DOHH2 (cell line): ENCODE data around the gene ACSF3.

Experiments used
- EZH2phosphoT487 ChIP-seq: fragments of 200-600 bp; sonication (generic); IDR thresholded peaks from 2 replicates; pipeline ENCODE4 v1.6.1; 2017; ENCODE audit warnings: borderline replicate concordance, mild to moderate bottlenecking, antibody characterized with exemption, low read length, moderate library complexity, mixed read lengths
- TF ChIP-seq, protein P1 (sequence below): fragments of 200-600 bp; sonication (generic); IDR thresholded peaks from one replicate; pipeline ENCODE4 v1.5.1; 2014; ENCODE audit warnings: antibody characterized with exemption, mild to moderate bottlenecking, low read depth, low read length; ENCODE audit not compliant: poor library complexity, severe bottlenecking

DNA sequence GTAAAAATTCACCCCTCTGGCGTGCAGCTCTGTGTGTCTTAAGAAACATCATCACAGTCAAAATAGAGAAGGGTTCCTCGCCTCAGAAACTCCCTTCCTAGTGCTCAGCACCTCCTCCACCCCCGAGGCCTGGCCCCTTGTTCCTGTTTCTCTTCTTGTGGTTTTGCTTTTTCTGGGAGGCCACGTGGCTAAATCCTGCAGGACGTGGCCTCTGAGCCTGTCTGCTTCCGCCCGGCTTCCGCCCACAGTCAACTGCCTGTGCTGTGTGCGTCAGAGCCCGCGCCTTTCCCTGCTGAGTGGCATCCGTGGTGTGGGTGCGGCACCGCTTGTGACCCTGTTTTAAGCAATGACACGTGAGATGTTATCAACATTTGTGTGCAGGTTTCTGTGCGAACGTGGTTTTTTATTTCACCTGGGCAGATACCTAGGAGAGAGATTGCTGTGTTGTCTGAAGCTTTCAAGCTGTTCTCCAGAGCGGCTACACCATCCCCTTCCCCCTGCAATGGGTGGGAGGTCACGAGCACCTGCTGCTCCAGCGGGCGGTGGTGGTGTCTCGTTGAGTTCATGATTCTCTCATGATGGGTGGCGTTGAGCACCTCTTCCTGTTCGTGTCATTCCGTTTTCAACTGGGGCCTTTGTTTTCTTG, 21.7 kb downstream of the ACSF3 start:
- TF ChIP-seq, protein P1, sequence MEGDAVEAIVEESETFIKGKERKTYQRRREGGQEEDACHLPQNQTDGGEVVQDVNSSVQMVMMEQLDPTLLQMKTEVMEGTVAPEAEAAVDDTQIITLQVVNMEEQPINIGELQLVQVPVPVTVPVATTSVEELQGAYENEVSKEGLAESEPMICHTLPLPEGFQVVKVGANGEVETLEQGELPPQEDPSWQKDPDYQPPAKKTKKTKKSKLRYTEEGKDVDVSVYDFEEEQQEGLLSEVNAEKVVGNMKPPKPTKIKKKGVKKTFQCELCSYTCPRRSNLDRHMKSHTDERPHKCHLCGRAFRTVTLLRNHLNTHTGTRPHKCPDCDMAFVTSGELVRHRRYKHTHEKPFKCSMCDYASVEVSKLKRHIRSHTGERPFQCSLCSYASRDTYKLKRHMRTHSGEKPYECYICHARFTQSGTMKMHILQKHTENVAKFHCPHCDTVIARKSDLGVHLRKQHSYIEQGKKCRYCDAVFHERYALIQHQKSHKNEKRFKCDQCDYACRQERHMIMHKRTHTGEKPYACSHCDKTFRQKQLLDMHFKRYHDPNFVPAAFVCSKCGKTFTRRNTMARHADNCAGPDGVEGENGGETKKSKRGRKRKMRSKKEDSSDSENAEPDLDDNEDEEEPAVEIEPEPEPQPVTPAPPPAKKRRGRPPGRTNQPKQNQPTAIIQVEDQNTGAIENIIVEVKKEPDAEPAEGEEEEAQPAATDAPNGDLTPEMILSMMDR, result no peak
- no peak for TF ChIP-seq EZH2phosphoT487
